Large intestine (tissue), 12 donors: ENCODE results near the gene ATP5MC2. TPM values are rescaled to one million over a fixed set of nuclear protein-coding genes. Genes with fewer than 3 reads are reported as not detected.
"Not testable (repeated sequence)": the region's sequence is repeated elsewhere in the genome, so short reads cannot be mapped to it uniquely, and the experiment has no call there.

Source experiments
- DNase-seq, 2 donors: peaks; one replicate each; pipeline versions ENCODE4 v3.0.0 to v3.0.0-alpha.2; 2013
- H3K27ac ChIP-seq: one replicate; pipeline ENCODE4 v1.5.1; 2013; ENCODE audit warnings: low read length
- H3K27me3 ChIP-seq: 2 replicates; pipeline ENCODE4 v1.6.1; 2013; ENCODE audit warnings: low read length; ENCODE audit not compliant: control insufficient read depth, insufficient read depth
- H3K36me3 ChIP-seq: 2 replicates; pipeline ENCODE4 v1.6.1; 2013; ENCODE audit warnings: low read length; ENCODE audit not compliant: control insufficient read depth, insufficient read depth
- H3K4me1 ChIP-seq: one replicate; pipeline ENCODE4 v1.6.1; 2013; ENCODE audit warnings: low read length; ENCODE audit not compliant: control insufficient read depth, insufficient read depth
- H3K4me3 ChIP-seq: one replicate; pipeline ENCODE4 v1.5.1; 2013; ENCODE audit warnings: low read length
- H3K9me3 ChIP-seq: one replicate; pipeline ENCODE4 v1.6.1; 2013; ENCODE audit warnings: mild to moderate bottlenecking, low read depth, low read length, moderate library complexity; ENCODE audit not compliant: control insufficient read depth
- WGBS: methylation state at CpG from one replicate; pipeline ENCODE4 v1.1.5; 2013; ENCODE audit warnings: low lambda C conversion rate; ENCODE audit not compliant: insufficient coverage; 5-methylcytosine and 5-hydroxymethylcytosine counted together
- long read RNA-seq, 11 donors: transcript quantifications; one replicate each; lab custom pipeline, GENCODE V29; 2026
- polyA plus RNA-seq: library from polyadenylated mRNA; unstranded; fragments of 120-200 nt; gene quantifications from one replicate; pipeline ENCODE4 v1.2.1, GENCODE V29; 2013

Gene ATP5MC2
- 588 TPM for polyA plus RNA-seq
- long read RNA-seq, donor 1, transcript ATP5MC2-202 (5 exons, 878 nt): major isoform, 175 of 413 reads
- long read RNA-seq, donor 1, transcript ATP5MC2-203 (4 exons, 1,976 nt): minor isoform, 50 of 413 reads
- long read RNA-seq, donor 1, partial matches to known transcripts: 171 of 413 reads
- long read RNA-seq, donor 1, other reads (novel, unspliced or antisense): 14 of 413 reads
- long read RNA-seq, donor 2, transcript ATP5MC2-203 (4 exons, 1,976 nt): minor isoform, 80 of 689 reads
- long read RNA-seq, donor 2, transcript ATP5MC2-202 (5 exons, 878 nt): major isoform, 349 of 689 reads
- long read RNA-seq, donor 2, partial matches to known transcripts: 243 of 689 reads
- long read RNA-seq, donor 2, other reads (novel, unspliced or antisense): 16 of 689 reads
- long read RNA-seq, donor 3: 0 reads
- long read RNA-seq, donor 4, transcript ATP5MC2-202 (5 exons, 878 nt): major isoform, 48 of 116 reads
- long read RNA-seq, donor 4, transcript ATP5MC2-203 (4 exons, 1,976 nt): minor isoform, 17 of 116 reads
- long read RNA-seq, donor 4, partial matches to known transcripts: 51 of 116 reads
- long read RNA-seq, donor 4, other reads (novel, unspliced or antisense): 0 of 116 reads
- long read RNA-seq, donor 5, transcript ATP5MC2-202 (5 exons, 878 nt): major isoform, 168 of 324 reads
- long read RNA-seq, donor 5, transcript ATP5MC2-203 (4 exons, 1,976 nt): minor isoform, 32 of 324 reads
- long read RNA-seq, donor 5, partial matches to known transcripts: 122 of 324 reads
- long read RNA-seq, donor 5, other reads (novel, unspliced or antisense): 0 of 324 reads
- long read RNA-seq, donor 6, transcript ATP5MC2-203 (4 exons, 1,976 nt): minor isoform, 98 of 763 reads
- long read RNA-seq, donor 6, transcript ATP5MC2-202 (5 exons, 878 nt): major isoform, 290 of 763 reads
- long read RNA-seq, donor 6, partial matches to known transcripts: 359 of 763 reads
- long read RNA-seq, donor 6, other reads (novel, unspliced or antisense): 16 of 763 reads
- long read RNA-seq, donor 7, transcript ATP5MC2-202 (5 exons, 878 nt): major isoform, 157 of 405 reads
- long read RNA-seq, donor 7, transcript ATP5MC2-203 (4 exons, 1,976 nt): minor isoform, 40 of 405 reads
- long read RNA-seq, donor 7, partial matches to known transcripts: 194 of 405 reads
- long read RNA-seq, donor 7, other reads (novel, unspliced or antisense): 13 of 405 reads
- long read RNA-seq, donor 8, transcript ATP5MC2-203 (4 exons, 1,976 nt): minor isoform, 105 of 1,049 reads
- long read RNA-seq, donor 8, transcript ATP5MC2-202 (5 exons, 878 nt): major isoform, 530 of 1,049 reads
- long read RNA-seq, donor 8, partial matches to known transcripts: 390 of 1,049 reads
- long read RNA-seq, donor 8, other reads (novel, unspliced or antisense): 19 of 1,049 reads
- long read RNA-seq, donor 9, transcript ATP5MC2-202 (5 exons, 878 nt): major isoform, 277 of 638 reads
- long read RNA-seq, donor 9, transcript ATP5MC2-203 (4 exons, 1,976 nt): minor isoform, 72 of 638 reads
- long read RNA-seq, donor 9, partial matches to known transcripts: 273 of 638 reads
- long read RNA-seq, donor 9, other reads (novel, unspliced or antisense): 15 of 638 reads
- long read RNA-seq, donor 10, transcript ATP5MC2-203 (4 exons, 1,976 nt): minor isoform, 102 of 869 reads
- long read RNA-seq, donor 10, transcript ATP5MC2-202 (5 exons, 878 nt): major isoform, 365 of 869 reads
- long read RNA-seq, donor 10, partial matches to known transcripts: 375 of 869 reads
- long read RNA-seq, donor 10, other reads (novel, unspliced or antisense): 26 of 869 reads
- long read RNA-seq, donor 11, transcript ATP5MC2-203 (4 exons, 1,976 nt): minor isoform, 66 of 520 reads
- long read RNA-seq, donor 11, transcript ATP5MC2-202 (5 exons, 878 nt): major isoform, 243 of 520 reads
- long read RNA-seq, donor 11, partial matches to known transcripts: 189 of 520 reads
- long read RNA-seq, donor 11, other reads (novel, unspliced or antisense): 21 of 520 reads

DNA sequence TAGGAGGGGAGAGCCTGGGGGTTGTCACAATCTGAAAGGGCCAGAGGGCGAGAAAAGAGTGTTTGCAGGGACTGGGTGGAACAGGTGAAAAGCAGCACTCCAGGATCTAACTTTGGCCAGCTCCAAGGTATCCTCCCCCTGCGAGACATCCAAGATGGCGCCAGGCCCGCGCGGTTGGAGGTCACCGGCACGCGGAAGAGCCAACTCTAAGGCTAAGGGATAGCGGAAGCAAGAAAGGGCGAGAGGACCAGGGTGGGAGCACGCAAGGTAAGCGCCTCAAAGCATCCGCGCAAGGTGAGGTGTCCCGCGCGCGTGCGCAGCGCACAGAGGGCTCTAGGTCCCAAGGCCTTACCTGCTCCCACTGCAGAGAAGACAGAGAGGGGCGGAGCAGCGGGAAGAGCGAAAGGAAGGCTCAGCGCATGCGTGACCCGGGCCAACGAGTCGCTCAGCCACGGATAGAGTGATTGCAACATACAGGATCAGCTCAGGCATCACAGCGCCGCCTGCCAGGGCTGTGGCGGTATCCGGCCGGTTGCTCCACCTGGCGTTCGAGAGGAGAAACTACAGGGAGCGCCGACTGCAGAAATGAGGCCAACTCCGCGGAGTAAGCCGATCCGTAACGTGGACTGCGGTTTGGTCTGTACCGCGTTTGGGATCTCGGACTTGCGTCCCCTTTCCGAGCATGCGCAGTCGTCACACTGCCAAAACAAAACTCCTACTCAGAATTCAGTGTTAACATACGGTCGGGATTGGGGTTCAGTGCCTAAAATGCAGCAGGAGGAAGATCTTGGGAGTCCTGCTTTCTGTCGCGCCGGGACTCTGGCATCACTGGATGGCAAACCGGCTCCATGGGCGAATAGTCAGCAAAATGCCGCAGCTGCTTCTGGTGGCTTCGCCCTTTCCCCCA lies at the start of gene ATP5MC2:
TSS of gene ATP5MC2 (minus strand) at position 383 of the 907 bp plus-strand sequence. CDS start 3,469 bp downstream, outside the sequence.
- H3K36me3 ChIP-seq: peaks cover 27% of the 10 kb centered on the region
- DNase-seq: peak; percentile 99
- peaks cover 22% of the 10 kb centered on the region for H3K4me1 ChIP-seq
- peak within 1 kb of the TSS; percentile 92 for H3K4me3 ChIP-seq
- peak within 1 kb of the TSS; percentile 92 for H3K27ac ChIP-seq
- no CpG with 5 or more reads among the region's 61 CpGs for WGBS
- peaks cover 23% of the 10 kb centered on the region for H3K27me3 ChIP-seq
- H3K9me3 ChIP-seq: no peaks in the 10 kb centered on the region

- DNase-seq: no peak
- no peak overlapping the region for H3K4me3 ChIP-seq
- peaks cover 7% of the 10 kb centered on the region for H3K4me1 ChIP-seq
- peaks cover 65% of the 10 kb centered on the region for H3K36me3 ChIP-seq
- 92% methylated on average over 2 of the region's 3 CpGs for WGBS
- no peak overlapping the region for H3K27ac ChIP-seq
- H3K9me3 ChIP-seq: no peaks in the 10 kb centered on the region
- H3K27me3 ChIP-seq: no peaks in the 10 kb centered on the region
Observed at GRCh38 chr12:53722450-53723041, 46.7 kb upstream of the ATP5MC2 start.

DNA sequence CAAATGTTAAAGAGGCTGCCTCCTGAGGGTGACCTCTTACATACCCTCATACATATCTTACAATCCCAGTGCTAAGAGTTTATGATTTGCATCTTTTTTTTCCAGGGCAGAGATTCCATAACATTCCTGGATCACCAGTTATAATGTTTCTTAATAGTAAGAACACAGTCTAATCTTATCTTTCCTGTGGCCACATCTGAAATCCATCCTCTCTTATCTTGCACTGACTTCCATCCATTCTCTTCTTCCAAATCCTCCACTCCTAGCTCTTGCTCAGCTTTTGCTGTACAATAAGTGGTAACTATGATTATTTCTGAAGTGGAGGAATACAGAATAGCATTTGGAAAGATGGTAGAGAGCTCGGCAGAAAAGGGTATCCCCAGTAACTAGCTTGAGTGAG lies 45.1 kb upstream of the ATP5MC2 start:
- Histone ChIP-seq H3K27me3 (no peaks in the 10 kb centered on the region), H3K4me1 (peaks cover 1% of the 10 kb centered on the region), H3K27ac (no peak overlapping the region), H3K9me3 (no peaks in the 10 kb centered on the region), H3K36me3 (peaks cover 76% of the 10 kb centered on the region), H3K4me3 (no peak overlapping the region)
- no CpG with 5 or more reads among the region's 1 CpG for WGBS
- DNase-seq: no peak

- Histone ChIP-seq H3K27ac (no peak overlapping the region), H3K9me3 (no peaks in the 10 kb centered on the region), H3K27me3 (no peaks in the 10 kb centered on the region), H3K4me3 (no peak overlapping the region), H3K36me3 (peaks cover 82% of the 10 kb centered on the region), H3K4me1 (no peaks in the 10 kb centered on the region)
- no CpG with 5 or more reads among the region's 2 CpGs for WGBS
- DNase-seq: no peak
Observed at GRCh38 chr12:53719649-53720048, 43.8 kb upstream of the ATP5MC2 start.

DNA sequence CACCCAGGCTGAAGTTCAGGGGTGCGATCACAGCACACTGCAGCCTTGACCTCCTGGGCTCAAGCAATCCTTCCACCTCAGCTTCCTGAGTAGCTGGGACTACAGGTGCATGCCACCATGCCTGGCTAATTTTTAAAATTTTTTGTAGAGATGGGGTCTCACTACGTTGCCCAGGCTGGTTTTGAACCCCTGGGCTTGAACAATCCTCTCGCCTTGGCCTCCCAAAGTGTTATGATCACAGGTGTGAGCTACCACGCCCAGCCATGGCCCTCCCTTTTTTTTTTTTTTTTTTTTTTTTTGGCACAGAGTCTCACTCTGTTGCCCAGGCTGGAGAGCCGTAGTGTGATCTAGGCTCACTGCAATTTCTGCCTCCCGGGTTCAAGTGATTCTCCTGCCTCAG lies 42.7 kb upstream of the ATP5MC2 start:
- peaks cover 82% of the 10 kb centered on the region for H3K36me3 ChIP-seq
- H3K9me3 ChIP-seq, H3K27ac ChIP-seq, H3K27me3 ChIP-seq, H3K4me3 ChIP-seq, H3K4me1 ChIP-seq, DNase-seq: not testable (repeated sequence)
- no CpG with 5 or more reads among the region's 6 CpGs for WGBS

- H3K4me3 ChIP-seq: no peak overlapping the region
- no peaks in the 10 kb centered on the region for H3K9me3 ChIP-seq
- DNase-seq: no peak
- no peaks in the 10 kb centered on the region for H3K27me3 ChIP-seq
- H3K27ac ChIP-seq: no peak overlapping the region
- peaks cover 84% of the 10 kb centered on the region for H3K36me3 ChIP-seq
- WGBS: 80% methylated on average over 1 of the region's 5 CpGs
- H3K4me1 ChIP-seq: no peaks in the 10 kb centered on the region
Observed at GRCh38 chr12:53717319-53717718, 41.4 kb upstream of the ATP5MC2 start.

DNA sequence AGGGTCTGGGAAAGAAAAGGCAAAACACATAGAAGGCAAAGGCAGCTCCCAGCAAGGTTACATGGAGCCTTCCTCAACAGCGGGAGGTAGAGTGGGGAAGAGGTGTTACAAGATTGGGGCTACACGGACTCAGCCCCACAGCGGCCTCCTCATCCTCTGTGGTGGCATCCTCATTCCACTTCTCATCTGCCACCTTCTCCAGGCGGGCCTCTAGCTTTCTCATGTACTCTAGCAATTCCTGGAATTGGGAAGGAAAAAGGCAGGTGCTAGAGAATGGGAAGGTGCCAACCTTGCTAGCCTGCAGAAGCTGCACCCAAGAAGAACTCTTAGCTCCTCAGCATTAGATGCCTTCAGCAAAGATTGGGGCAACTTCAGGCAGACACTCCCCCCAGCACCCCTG lies 38.1 kb upstream of the ATP5MC2 start:
- H3K36me3 ChIP-seq: peaks cover 60% of the 10 kb centered on the region
- no peak overlapping the region for H3K4me3 ChIP-seq
- DNase-seq: no peak
- H3K27ac ChIP-seq: no peak overlapping the region
- no peaks in the 10 kb centered on the region for H3K27me3 ChIP-seq
- H3K4me1 ChIP-seq: no peaks in the 10 kb centered on the region
- H3K9me3 ChIP-seq: no peaks in the 10 kb centered on the region
- no CpG with 5 or more reads among the region's 4 CpGs for WGBS

- 80% methylated on average over 2 of the region's 9 CpGs for WGBS
Observed at GRCh38 chr12:53713516-53713915, 37.6 kb upstream of the ATP5MC2 start.

More at GRCh38 chr12:53713516-53713915, 37.6 kb upstream of the ATP5MC2 start:
- Histone ChIP-seq H3K36me3 (peaks cover 56% of the 10 kb centered on the region), H3K27ac (no peak overlapping the region), H3K9me3 (no peaks in the 10 kb centered on the region), H3K4me1 (no peaks in the 10 kb centered on the region), H3K27me3 (no peaks in the 10 kb centered on the region), H3K4me3 (no peak overlapping the region)
- no peak for DNase-seq
